ENCODE results near the gene ACYP2.

Gene ACYP2

GRCh38 chr2:54239427-54239826 lies 124.0 kb downstream of the ACYP2 start:
- H3K9me3 ChIP-seq (ENCODE audit: insufficient read depth, low read length, severe bottlenecking) = no peaks in the 10 kb centered on the region
- no peaks in the 10 kb centered on the region for H3K36me3 ChIP-seq (ENCODE audit: insufficient read depth, low read length)
- TF ChIP-seq EZH2 (IDR thresholded peaks at IDR 0.05; ENCODE audit: borderline replicate concordance, low read depth, low read length, severe bottlenecking) (no peak), CTCF (IDR thresholded peaks at IDR 0.05; ENCODE audit: borderline replicate concordance, extremely low read depth, low read length, poor library complexity, severe bottlenecking) (no peak)
- H3K79me2 ChIP-seq (ENCODE audit: insufficient read depth, low read length) = no peaks in the 10 kb centered on the region
- no peaks in the 10 kb centered on the region for H3K27me3 ChIP-seq (ENCODE audit: insufficient read depth, low read length, poor library complexity)
- ATAC-seq (ENCODE audit: insufficient read depth, low read depth) (no peak), DNase-seq (no peak)
- H2AFZ ChIP-seq (ENCODE audit: low read depth, low read length) = no peak overlapping the region
- H3K9ac ChIP-seq (ENCODE audit: low read depth, low read length) = no peak overlapping the region
- H3K4me3 ChIP-seq (ENCODE audit: low read depth in 1 of 2, low read length in 2 of 2) = no peak overlapping the region
- no peaks in the 10 kb centered on the region for H4K20me1 ChIP-seq (ENCODE audit: insufficient read depth, low read length)
- H3K27ac ChIP-seq (ENCODE audit: low read length) = no peak overlapping the region
- H3K4me2 ChIP-seq (ENCODE audit: insufficient read depth, low read length) = no peak overlapping the region
- H3K4me1 ChIP-seq (ENCODE audit: insufficient read depth, low read length) = no peaks in the 10 kb centered on the region

- Histone ChIP-seq H3K9ac (ENCODE audit: low read depth, low read length) (no peak overlapping the region), H3K79me2 (ENCODE audit: insufficient read depth, low read length) (no peaks in the 10 kb centered on the region), H2AFZ (ENCODE audit: low read depth, low read length) (no peak overlapping the region), H3K4me2 (ENCODE audit: insufficient read depth, low read length) (no peak overlapping the region), H3K4me3 (ENCODE audit: low read depth in 1 of 2, low read length in 2 of 2) (no peak overlapping the region), H3K27ac (ENCODE audit: low read length) (no peak overlapping the region), H3K36me3 (ENCODE audit: insufficient read depth, low read length) (no peaks in the 10 kb centered on the region), H3K27me3 (ENCODE audit: insufficient read depth, low read length, poor library complexity) (no peaks in the 10 kb centered on the region), H3K9me3 (ENCODE audit: insufficient read depth, low read length, severe bottlenecking) (no peaks in the 10 kb centered on the region), H4K20me1 (ENCODE audit: insufficient read depth, low read length) (no peaks in the 10 kb centered on the region), H3K4me1 (ENCODE audit: insufficient read depth, low read length) (no peaks in the 10 kb centered on the region)
- DNase-seq (no peak), ATAC-seq (ENCODE audit: insufficient read depth, low read depth) (no peak)
- no peak for TF ChIP-seq CTCF (IDR thresholded peaks at IDR 0.05; ENCODE audit: borderline replicate concordance, extremely low read depth, low read length, poor library complexity, severe bottlenecking)
- no peak for TF ChIP-seq EZH2 (IDR thresholded peaks at IDR 0.05; ENCODE audit: borderline replicate concordance, low read depth, low read length, severe bottlenecking)
These were observed 125.4 kb downstream of the ACYP2 start for GRCh38 chr2:54240515-54241469.

GRCh38 chr2:54247115-54247514 lies 131.7 kb downstream of the ACYP2 start:
- H3K79me2 ChIP-seq (ENCODE audit: insufficient read depth, low read length) = no peaks in the 10 kb centered on the region
- no peak for DNase-seq
- H2AFZ ChIP-seq (ENCODE audit: low read depth, low read length) = no peak overlapping the region
- no peak for ATAC-seq (ENCODE audit: insufficient read depth, low read depth)
- no peak for TF ChIP-seq EZH2 (IDR thresholded peaks at IDR 0.05; ENCODE audit: borderline replicate concordance, low read depth, low read length, severe bottlenecking)
- no peak for TF ChIP-seq CTCF (IDR thresholded peaks at IDR 0.05; ENCODE audit: borderline replicate concordance, extremely low read depth, low read length, poor library complexity, severe bottlenecking)
- no peak overlapping the region for H3K27ac ChIP-seq (ENCODE audit: low read length)
- no peak overlapping the region for H3K4me2 ChIP-seq (ENCODE audit: insufficient read depth, low read length)
- H3K27me3 ChIP-seq (ENCODE audit: insufficient read depth, low read length, poor library complexity) = no peaks in the 10 kb centered on the region
- H3K4me1 ChIP-seq (ENCODE audit: insufficient read depth, low read length) = no peaks in the 10 kb centered on the region
- no peaks in the 10 kb centered on the region for H3K36me3 ChIP-seq (ENCODE audit: insufficient read depth, low read length)
- H4K20me1 ChIP-seq (ENCODE audit: insufficient read depth, low read length) = no peaks in the 10 kb centered on the region
- no peaks in the 10 kb centered on the region for H3K9me3 ChIP-seq (ENCODE audit: insufficient read depth, low read length, severe bottlenecking)
- no peak overlapping the region for H3K9ac ChIP-seq (ENCODE audit: low read depth, low read length)
- no peak overlapping the region for H3K4me3 ChIP-seq (ENCODE audit: low read depth in 1 of 2, low read length in 2 of 2)

Data from DND-41 (cell line).